ENCODE results near the gene ELK4.

DNA sequence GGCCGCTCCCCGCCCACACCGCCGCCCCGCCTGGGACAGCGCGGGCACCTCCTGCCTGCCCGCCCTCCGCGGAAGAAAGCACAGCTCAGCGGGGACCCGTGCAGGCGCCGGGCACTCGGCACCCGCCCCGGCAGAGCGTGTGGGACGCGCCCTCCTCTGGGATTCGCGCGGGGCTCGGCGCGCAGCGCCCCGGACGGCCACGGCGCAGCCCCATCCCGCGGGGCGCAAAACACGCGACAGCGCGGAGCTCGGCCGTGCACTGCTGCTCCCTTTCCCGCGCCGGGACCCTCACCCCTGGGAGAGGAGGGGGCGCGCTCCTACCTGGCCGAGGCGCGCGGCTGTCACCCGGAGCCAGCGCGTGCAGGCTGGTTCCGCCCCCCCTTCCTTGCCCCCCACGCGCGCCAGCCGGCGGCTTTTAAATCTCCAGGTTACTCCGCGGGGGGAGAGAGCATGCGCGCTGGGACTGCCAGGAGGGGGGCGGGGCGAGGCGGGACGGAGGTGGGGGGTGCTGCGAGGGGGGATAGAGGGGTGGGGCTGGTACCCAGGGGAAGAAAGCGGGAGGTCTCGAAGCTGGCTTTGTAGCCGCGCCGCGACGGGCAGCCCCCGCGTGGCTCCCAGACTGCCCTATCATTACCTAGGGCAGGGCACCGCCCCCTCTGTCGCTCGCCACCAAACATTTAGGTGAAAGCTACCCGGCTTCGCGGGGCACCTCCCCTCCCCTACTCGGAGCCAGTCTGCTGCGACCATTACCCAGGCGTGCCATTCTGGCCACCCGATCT is 48.5 kb upstream of the ELK4 start, which contains the start of gene SLC45A3:
- TF ChIP-seq, protein P1, sequence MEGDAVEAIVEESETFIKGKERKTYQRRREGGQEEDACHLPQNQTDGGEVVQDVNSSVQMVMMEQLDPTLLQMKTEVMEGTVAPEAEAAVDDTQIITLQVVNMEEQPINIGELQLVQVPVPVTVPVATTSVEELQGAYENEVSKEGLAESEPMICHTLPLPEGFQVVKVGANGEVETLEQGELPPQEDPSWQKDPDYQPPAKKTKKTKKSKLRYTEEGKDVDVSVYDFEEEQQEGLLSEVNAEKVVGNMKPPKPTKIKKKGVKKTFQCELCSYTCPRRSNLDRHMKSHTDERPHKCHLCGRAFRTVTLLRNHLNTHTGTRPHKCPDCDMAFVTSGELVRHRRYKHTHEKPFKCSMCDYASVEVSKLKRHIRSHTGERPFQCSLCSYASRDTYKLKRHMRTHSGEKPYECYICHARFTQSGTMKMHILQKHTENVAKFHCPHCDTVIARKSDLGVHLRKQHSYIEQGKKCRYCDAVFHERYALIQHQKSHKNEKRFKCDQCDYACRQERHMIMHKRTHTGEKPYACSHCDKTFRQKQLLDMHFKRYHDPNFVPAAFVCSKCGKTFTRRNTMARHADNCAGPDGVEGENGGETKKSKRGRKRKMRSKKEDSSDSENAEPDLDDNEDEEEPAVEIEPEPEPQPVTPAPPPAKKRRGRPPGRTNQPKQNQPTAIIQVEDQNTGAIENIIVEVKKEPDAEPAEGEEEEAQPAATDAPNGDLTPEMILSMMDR (conservative IDR thresholded peaks at IDR 0.05 in 1 of 2, IDR thresholded peaks at IDR 0.05 in 1 of 2; ENCODE audit: low read depth in 1 of 2, low read length in 2 of 2) = no peak
- no peak for TF ChIP-seq EZH2 (IDR thresholded peaks at IDR 0.05; ENCODE audit: low read length, missing control alignments)
